Glomerular endothelial cell (primary cell): Measurements from ENCODE around the gene PPM1D. TPM values are rescaled to one million over a fixed set of nuclear protein-coding genes. Genes with fewer than 3 reads are reported as not detected.
"Not testable (repeated sequence)": the region's sequence is repeated elsewhere in the genome, so short reads cannot be mapped to it uniquely, and the experiment has no call there.

ENCODE experiments used
- DNase-seq: peaks from one replicate; pipeline ENCODE4 v3.0.0-alpha.2; 2011; ENCODE audit warnings: low read depth, low spot score; ENCODE audit errors: extremely low read depth
- total RNA-seq: library from RNA; depleted of rRNA; stranded (reverse); fragments of >200 nt; gene quantifications from 2 replicates; pipeline ENCODE4 v1.2.3, GENCODE V29; 2015

The PPM1D gene
- 22.2 and 27.6 TPM in 2 replicates for total RNA-seq

GRCh38 chr17:60599620-60600489 is at the start of gene PPM1D:
Gene PPM1D (plus strand): TSS chr17:60600193. CDS start chr17:60600415, 222 bp downstream.
- DNase-seq: peak; percentile 85

- not testable (repeated sequence) for DNase-seq
These were observed 47.7 kb upstream of the PPM1D start for GRCh38 chr17:60552255-60552654.

- DNase-seq: no peak
These were observed 45.6 kb upstream of the PPM1D start for GRCh38 chr17:60554377-60554788.

DNA sequence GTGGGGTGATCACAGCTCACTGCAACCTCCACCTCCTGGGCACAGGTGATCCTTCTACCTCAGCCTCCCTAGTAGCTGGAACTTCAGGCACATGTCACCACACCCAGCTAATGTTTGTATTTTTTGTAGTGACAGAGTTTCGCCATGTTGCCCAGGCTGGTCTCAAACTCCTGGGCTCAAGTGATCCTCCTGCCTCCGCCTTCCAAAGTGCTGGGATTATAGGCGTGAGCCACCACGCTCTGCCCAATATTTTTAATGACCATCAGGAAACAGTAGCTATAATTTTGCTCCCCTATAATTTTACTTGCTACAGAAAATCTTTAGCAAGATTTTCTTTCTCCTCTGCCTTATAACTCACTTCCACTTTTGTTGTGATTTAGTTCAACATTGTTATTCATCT is 44.2 kb upstream of the PPM1D start:
- DNase-seq: no peak

DNA sequence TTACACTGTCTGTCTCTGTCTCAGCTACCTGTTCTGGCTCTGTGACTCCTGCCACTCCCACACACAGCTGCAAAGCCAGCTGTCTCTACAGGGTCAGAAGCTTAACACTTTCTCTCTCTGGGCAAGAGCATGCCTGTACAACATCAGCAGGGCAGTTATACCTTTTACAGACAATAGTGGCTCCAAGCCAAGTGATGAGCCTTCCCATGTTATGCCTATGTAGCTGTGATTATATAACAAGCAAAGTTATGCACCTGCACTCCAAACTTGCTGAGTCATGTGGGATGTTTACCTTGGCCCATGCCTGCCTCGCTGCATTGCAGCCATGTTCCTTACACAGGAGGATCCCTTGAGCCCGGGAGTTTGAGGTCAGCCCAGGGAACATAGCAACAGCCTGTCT is 42.2 kb upstream of the PPM1D start:
- DNase-seq: no peak

DNA sequence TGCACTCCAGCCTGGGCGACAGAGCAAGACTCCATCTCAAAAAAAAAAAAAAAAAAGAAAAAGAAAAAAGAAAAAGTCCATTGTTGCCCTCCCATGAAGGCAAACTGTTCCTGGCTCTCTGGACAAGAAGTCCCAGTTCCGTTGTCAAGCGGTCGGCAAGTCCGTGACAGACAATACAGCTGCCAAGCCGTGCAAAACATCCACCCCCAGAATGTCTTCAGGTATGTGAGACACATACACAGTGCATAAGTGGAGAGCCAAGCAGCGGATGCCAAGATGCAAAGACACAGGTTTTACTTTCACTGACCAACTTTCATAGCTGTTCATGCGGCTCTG is 40.4 kb upstream of the PPM1D start:
- DNase-seq: no peak

GRCh38 chr17:60559995-60560859 is 39.8 kb upstream of the PPM1D start:
- DNase-seq: no peak

DNA sequence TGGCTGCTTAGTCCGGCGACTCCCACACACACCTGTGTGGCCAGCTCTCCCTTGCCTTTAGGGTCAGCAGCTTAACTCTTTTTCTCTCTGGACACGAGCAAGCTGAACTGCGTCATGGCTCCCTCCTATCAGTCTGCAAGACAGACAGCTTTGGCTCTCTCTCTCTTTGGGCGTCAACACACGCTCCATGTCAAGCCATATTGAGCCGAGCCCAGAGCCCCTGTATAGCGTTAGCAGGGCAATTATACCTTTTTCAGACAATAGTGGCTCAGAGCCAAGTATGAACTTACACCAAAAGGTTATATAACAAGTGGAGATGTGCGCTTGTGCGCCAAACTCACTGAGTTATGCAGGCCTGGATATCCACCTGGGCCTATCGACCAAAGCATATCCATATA is 39.1 kb upstream of the PPM1D start:
- no peak for DNase-seq

DNA sequence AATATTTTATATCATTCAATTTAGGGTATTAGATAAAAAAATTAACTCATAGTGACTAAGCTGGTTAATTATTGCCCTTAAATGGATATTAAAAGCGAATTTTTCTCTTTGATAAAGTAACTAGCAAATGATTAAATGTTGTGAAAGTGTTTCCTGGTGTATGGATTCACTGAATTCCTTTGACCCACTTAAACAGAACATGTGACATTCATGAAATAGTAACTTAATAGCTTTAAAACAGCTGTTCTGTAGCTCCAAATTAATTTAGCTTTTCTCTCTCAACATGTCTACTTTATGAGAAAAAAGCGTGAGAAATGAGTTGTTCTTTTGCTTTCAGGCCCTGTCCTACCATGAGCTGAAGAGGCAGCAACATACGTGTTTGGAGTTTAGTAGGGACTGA is 37.6 kb upstream of the PPM1D start:
- no peak for DNase-seq

- DNase-seq: no peak
These were observed 36.2 kb upstream of the PPM1D start for GRCh38 chr17:60563743-60564142.

DNA sequence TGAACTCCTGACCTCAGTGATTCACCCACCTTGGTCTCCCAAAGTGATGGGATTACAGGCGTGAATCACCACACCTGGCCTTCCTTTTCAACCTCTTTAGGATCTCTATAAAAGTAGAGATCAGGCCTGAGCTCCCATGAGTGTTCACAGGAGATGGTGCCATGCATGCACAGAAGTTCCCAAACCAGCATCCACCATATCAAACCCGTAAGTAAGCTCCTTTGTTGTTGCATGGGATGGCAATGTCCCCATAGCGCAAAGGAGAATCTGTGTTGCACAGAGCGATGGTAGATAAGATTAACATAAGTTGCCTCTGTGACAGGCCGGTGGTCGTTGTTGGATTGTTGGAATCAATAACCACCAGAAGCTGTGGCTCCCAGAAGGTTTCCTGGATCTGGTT is 34.8 kb upstream of the PPM1D start:
- no peak for DNase-seq

DNA sequence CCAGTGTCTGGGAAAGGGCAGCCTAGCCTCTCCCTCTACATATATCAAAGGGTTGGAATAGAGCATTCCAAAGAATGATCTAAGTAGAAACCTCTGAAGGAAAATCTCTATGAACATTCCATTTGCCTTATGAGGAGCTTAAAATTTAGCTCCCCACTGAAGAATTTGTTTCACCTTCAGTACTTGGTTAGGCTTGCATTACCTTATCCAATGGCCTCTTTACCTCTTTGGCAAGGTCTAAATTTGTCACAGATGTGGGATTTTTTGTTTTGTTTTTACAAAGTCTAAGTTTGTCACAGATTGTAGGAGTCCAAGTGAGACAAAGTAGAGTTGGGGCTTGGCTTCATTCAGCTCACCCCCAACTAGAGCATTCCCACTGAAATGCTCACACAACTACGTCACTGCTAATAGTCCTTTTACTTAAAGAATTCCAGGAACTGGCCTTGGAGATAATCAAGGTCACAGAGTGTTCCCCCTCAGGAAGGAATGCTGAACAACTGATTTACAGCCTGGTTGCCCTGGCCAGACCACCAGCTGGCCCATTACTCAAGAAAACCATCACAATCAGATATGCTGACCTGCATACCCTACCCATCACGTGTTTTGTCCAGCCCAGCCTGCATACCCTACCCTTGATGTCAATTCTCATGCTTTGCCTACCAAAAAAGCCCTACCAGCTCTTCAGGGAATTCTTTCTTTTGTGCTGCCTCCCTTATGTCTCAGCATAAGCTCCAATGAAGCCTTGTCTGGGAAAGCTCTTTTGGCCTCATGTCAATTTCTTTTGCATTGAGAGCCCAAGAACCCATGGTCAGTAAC is 26.5 kb upstream of the PPM1D start:
- peak; percentile 99 for DNase-seq

DNA sequence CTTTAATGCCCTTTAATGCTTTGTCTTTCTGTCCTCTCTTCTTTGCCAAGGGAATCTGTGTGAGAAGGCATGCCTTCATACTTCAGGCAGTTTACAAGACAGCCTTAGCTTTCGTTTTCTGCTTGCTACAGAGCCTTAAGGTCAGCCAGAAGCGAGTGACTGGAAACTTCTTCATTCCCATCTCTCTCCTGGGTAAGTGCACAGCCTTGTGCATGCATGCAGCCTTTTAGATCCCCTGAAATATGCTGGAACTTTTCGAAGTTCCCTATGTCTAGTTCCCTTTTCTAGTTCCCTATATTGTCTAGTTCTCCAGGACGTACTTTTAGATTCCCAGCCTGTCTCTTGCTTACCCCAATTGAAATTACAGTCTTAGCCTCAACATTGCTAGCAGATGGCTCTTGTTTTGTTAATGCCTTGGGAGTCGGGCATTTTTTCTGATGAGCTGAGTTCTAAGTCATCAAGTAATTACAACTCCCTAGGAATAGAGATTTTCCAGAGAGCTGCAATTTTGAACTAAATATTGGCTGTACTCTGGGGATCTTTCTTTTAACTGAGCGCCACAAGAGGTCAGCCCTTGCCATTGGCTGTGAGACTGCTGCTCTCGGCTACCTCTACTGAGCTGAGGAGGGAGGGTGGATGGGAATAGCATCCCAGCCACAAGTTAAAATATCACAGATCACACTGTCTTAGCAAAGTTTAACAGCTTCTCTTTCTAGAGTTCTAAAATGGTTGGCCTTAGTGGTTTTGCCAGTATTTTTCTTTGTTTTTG is 22.7 kb upstream of the PPM1D start:
- DNase-seq: no peak

GRCh38 chr17:60579090-60579489 is 20.9 kb upstream of the PPM1D start:
- no peak for DNase-seq

GRCh38 chr17:60579551-60579950 is 20.4 kb upstream of the PPM1D start:
- DNase-seq: no peak

- no peak for DNase-seq
These were observed 17.0 kb upstream of the PPM1D start for GRCh38 chr17:60583008-60583407.

DNA sequence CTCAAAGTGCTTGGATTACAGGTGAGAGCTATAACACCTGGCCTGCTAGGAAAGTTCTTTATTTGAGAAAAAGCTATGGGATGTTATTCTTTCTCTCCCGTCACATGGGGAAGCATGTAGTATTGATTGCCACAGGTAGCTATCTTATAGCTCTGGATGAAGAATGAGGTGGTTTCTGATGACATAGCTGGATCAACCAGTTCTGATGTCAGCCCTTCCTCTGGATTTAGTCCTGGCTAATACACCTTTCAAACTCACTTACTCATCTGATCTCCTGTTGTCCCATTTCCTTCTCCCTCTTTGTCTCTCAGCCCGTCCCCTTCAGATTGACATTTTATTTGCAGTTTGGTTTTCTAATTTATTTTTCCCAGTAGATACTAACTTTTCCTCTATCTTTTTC is 14.1 kb upstream of the PPM1D start:
- DNase-seq: no peak

DNA sequence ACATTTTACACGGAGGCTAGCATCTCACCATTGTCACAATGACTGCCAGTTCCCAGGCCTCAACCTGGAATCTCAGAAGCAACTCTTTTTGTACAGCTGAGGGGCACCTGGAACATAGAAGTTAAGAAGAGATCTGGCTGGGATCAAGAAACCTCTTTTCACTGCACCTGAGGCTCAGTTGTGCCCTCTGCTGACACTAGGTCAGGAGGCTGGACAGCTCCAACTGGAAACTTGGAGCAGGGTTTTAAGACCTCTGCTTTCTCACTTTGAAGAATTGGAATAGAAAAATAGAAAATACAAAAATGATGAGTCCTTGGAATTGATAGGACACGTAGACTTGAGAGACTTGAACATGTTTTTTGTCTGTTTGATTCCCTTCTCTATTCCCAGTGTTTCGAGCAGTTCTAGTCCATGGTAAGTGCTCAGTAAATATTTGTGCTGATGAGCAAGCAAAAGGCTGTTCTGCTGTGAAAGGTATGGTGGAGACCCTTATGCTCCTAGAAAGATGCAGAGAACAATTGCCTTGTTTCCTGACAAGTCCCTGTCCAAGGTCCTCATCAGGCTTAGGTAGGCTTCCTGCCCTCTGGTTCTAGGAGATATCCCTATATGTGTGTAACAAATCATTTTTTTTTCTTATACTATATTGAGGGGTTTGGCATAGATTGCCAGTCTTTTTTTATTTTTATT is 13.6 kb upstream of the PPM1D start:
- DNase-seq: no peak

DNA sequence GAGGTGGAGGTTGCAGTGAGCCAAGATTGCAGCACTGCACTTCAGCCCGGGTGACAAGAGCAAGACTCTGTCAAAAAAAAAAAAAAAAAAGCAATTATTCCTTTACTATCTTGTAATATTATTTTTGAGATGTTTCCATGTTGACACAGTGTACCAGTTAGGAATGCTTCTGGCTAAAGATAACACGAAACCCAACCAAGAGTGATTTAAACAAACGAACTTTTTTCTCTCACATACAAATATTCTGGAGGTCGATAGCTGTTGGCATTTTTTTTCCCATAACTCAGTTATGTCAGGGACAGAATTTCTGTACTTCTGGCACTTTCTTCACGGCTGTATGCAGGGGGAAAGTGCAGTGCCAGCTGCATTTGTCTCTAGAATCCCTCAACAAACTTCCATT is 9.9 kb upstream of the PPM1D start:
- DNase-seq: no peak

DNA sequence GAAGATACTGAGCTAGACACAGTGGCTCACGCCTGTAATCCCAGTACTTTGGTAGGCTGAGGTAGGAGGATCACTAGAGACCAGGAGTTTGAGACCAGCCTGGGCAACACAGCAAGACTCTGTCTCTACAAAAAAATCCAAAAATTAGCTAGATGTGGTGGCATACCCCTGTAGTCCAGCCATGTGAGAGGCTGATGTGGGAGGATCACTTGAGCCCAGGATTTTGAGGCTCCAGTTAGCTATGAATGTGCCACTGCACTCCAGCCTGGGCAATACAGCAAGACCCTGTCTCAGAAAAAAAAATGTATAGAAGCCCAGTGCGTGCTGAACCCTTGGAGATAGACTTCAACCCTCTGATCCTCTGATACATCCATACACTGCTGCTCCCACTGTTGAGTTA is 7.2 kb upstream of the PPM1D start:
- DNase-seq: no peak
